Thyroid gland (tissue), 4 donors: ENCODE data around the gene GPR162.

Source experiments
- CTCF ChIP-seq, 6 experiments: fragments of 200-600 bp in 3 of 6; fragments of 450-650 bp in 3 of 6; sonication (generic) in 3 of 6; IDR thresholded peaks; one replicate each; pipeline ENCODE4 v1.5.1; 2016 to 2019; ENCODE audit warnings: antibody characterized with exemption in 6 of 6, mild to moderate bottlenecking in 2 of 6, inconsistent platforms in 1 of 6, moderate library complexity in 1 of 6
- POLR2A ChIP-seq, 2 donors: fragments of 450-650 bp; IDR thresholded peaks; one replicate each; pipeline ENCODE4 v1.6.1; 2017; ENCODE audit warnings: antibody characterized with exemption in 2 of 2, mild to moderate bottlenecking in 2 of 2, moderate library complexity in 1 of 2

- TF ChIP-seq CTCF (IDR thresholded peaks at IDR 0.05), result no peak
- no peak for TF ChIP-seq POLR2A (IDR thresholded peaks at IDR 0.05)
Measured at GRCh38 chr12:6861391-6861790, 39.8 kb downstream of the GPR162 start.
